H9 (cell line): ENCODE measurements around the gene SPIN1. TPM values are rescaled to one million over a fixed set of nuclear protein-coding genes. Genes with fewer than 3 reads are reported as not detected.

Experiments
- DNase-seq: peaks from one replicate; pipeline ENCODE4 v3.0.0-alpha.2; 2017
- H2AFZ ChIP-seq: one replicate; pipeline ENCODE4 v1.6.1; 2013; ENCODE audit warnings: mild to moderate bottlenecking, low read length, control low read depth, moderate library complexity
- H2AK5ac ChIP-seq: 2 replicates; pipeline ENCODE4 v1.6.1; 2013; ENCODE audit warnings: low read length, control low read depth, mixed read lengths; ENCODE audit not compliant: insufficient read length
- H2BK120ac ChIP-seq: one replicate; pipeline ENCODE4 v1.6.1; 2013; ENCODE audit warnings: low read depth, mild to moderate bottlenecking, low read length, control low read depth, inconsistent platforms; ENCODE audit not compliant: poor library complexity, severe bottlenecking
- H2BK12ac ChIP-seq: 2 replicates; pipeline ENCODE4 v1.6.1; 2013; ENCODE audit warnings: low read length, control low read depth, mixed read lengths, low read depth; ENCODE audit not compliant: insufficient read length
- H2BK15ac ChIP-seq: 2 replicates; pipeline ENCODE4 v1.6.1; 2013; ENCODE audit warnings: low read depth, low read length, control low read depth
- H2BK20ac ChIP-seq: one replicate; pipeline ENCODE4 v1.6.1; 2013; ENCODE audit warnings: low read depth, mild to moderate bottlenecking, low read length, control low read depth, inconsistent platforms; ENCODE audit not compliant: poor library complexity, severe bottlenecking
- H2BK5ac ChIP-seq: 2 replicates; pipeline ENCODE4 v1.6.1; 2013; ENCODE audit warnings: low read length, control low read depth, mixed read lengths; ENCODE audit not compliant: insufficient read length
- H3K14ac ChIP-seq: 2 replicates; pipeline ENCODE4 v1.6.1; 2013; ENCODE audit warnings: low read length, control low read depth; ENCODE audit not compliant: insufficient read depth
- H3K18ac ChIP-seq: 2 replicates; pipeline ENCODE4 v1.6.1; 2013; ENCODE audit warnings: low read depth, mild to moderate bottlenecking, mixed read lengths, low read length, control low read depth; ENCODE audit not compliant: insufficient read length
- H3K23ac ChIP-seq: 2 replicates; pipeline ENCODE4 v1.6.1; 2013; ENCODE audit warnings: low read length, control low read depth, mixed read lengths, low read depth; ENCODE audit not compliant: insufficient read length
- H3K23me2 ChIP-seq: 2 replicates; pipeline ENCODE4 v1.6.1; 2013; ENCODE audit warnings: low read depth, mild to moderate bottlenecking, mixed read lengths, low read length, control low read depth; ENCODE audit not compliant: insufficient read length, poor library complexity, severe bottlenecking
- H3K27ac ChIP-seq: 2 replicates; pipeline ENCODE4 v1.5.1; 2013; ENCODE audit warnings: low read length, control low read depth, mixed read lengths, low read depth; ENCODE audit not compliant: insufficient read length
- H3K27me3 ChIP-seq: 2 replicates; pipeline ENCODE4 v1.6.1; 2013; ENCODE audit warnings: low read length, control low read depth, inconsistent platforms; ENCODE audit not compliant: insufficient read depth
- H3K4ac ChIP-seq: 2 replicates; pipeline ENCODE4 v1.6.1; 2013; ENCODE audit warnings: low read depth, mild to moderate bottlenecking, control low read depth, inconsistent platforms, low read length, moderate library complexity
- H3K4me1 ChIP-seq: 2 replicates; pipeline ENCODE4 v1.6.1; 2013; ENCODE audit warnings: low read length, control low read depth, inconsistent platforms; ENCODE audit not compliant: insufficient read depth
- H3K4me2 ChIP-seq: 2 replicates; pipeline ENCODE4 v1.6.1; 2013; ENCODE audit warnings: low read length, control low read depth, mixed read lengths; ENCODE audit not compliant: insufficient read length, insufficient read depth
- H3K56ac ChIP-seq: 2 replicates; pipeline ENCODE4 v1.6.1; 2013; ENCODE audit warnings: low read depth, mild to moderate bottlenecking, mixed read lengths, low read length, control low read depth; ENCODE audit not compliant: insufficient read length
- H3K79me1 ChIP-seq: 2 replicates; pipeline ENCODE4 v1.6.1; 2013; ENCODE audit warnings: low read depth, mild to moderate bottlenecking, moderate library complexity, low read length, control low read depth, inconsistent platforms; ENCODE audit not compliant: insufficient read depth, poor library complexity, severe bottlenecking
- H3K79me2 ChIP-seq: 2 replicates; pipeline ENCODE4 v1.6.1; 2013; ENCODE audit warnings: low read length, control low read depth, inconsistent platforms; ENCODE audit not compliant: insufficient read depth
- H3K9ac ChIP-seq: 2 replicates; pipeline ENCODE4 v1.6.1; 2013; ENCODE audit warnings: low read length, control low read depth, mixed read lengths; ENCODE audit not compliant: insufficient read length; ENCODE audit errors: extremely low read depth
- H3K9me3 ChIP-seq: one replicate; pipeline ENCODE4 v1.6.1; 2013; ENCODE audit warnings: low read depth, low read length, inconsistent platforms; ENCODE audit not compliant: control insufficient read depth
- H3T11ph ChIP-seq: one replicate; pipeline ENCODE4 v1.6.1; 2013; ENCODE audit warnings: mild to moderate bottlenecking, low read length, control low read depth, inconsistent platforms
- H4K20me1 ChIP-seq: one replicate; pipeline ENCODE4 v1.6.1; 2013; ENCODE audit not compliant: control insufficient read depth, insufficient read length, insufficient read depth
- H4K5ac ChIP-seq: 2 replicates; pipeline ENCODE4 v1.6.1; 2013; ENCODE audit warnings: low read depth, mild to moderate bottlenecking, mixed read lengths, low read length, control low read depth; ENCODE audit not compliant: insufficient read length
- H4K8ac ChIP-seq: replicated peaks from 2 replicates; pipeline ENCODE4 v1.6.1; 2013; ENCODE audit warnings: low read length, control low read depth, mixed read lengths, low read depth; ENCODE audit not compliant: insufficient read length
- H4K91ac ChIP-seq: 2 replicates; pipeline ENCODE4 v1.6.1; 2013; ENCODE audit warnings: low read depth, mild to moderate bottlenecking, moderate library complexity, mixed read lengths, low read length, control low read depth; ENCODE audit not compliant: insufficient read length
- H3K27ac Mint-ChIP-seq, 3 experiments: 2 replicates in 2 of 3; 3 replicates in 1 of 3; pipeline ENCODE4 v1.8.0; 2020 to 2021; ENCODE audit warnings: mixed read lengths in 3 of 3, mild to moderate bottlenecking in 1 of 3, moderate library complexity in 1 of 3
- H3K27me3 Mint-ChIP-seq: 2 replicates; pipeline ENCODE4 v1.8.0; 2021; ENCODE audit warnings: low read depth, mild to moderate bottlenecking, moderate library complexity, mixed read lengths
- H3K36me3 Mint-ChIP-seq, 3 experiments: 2 replicates in 2 of 3; 3 replicates in 1 of 3; pipeline ENCODE4 v1.8.0; 2020 to 2021; ENCODE audit warnings: low read depth in 3 of 3, mixed read lengths in 3 of 3; ENCODE audit not compliant: insufficient read depth in 1 of 3
- H3K4me1 Mint-ChIP-seq, 2 experiments: 2 replicates each; pipeline ENCODE4 v1.8.0; 2020; ENCODE audit warnings: mixed read lengths in 2 of 2
- H3K4me3 Mint-ChIP-seq, 2 experiments: 2 replicates in 1 of 2; 3 replicates in 1 of 2; pipeline ENCODE4 v1.8.0; 2020 to 2021; ENCODE audit warnings: mild to moderate bottlenecking in 2 of 2, mixed read lengths in 2 of 2, moderate library complexity in 1 of 2
- H3K9me3 Mint-ChIP-seq, 2 experiments: 2 replicates in 1 of 2; 3 replicates in 1 of 2; pipeline ENCODE4 v1.8.0; 2020; ENCODE audit warnings: mild to moderate bottlenecking in 2 of 2, mixed read lengths in 2 of 2, moderate library complexity in 1 of 2
- CTCF ChIP-seq: fragments of 200-600 bp; sonication (generic); conservative IDR thresholded peaks from 3 replicates; pipeline ENCODE4 v1.8.0; 2021; ENCODE audit warnings: antibody characterized with exemption, mild to moderate bottlenecking
- WGBS: extraction: QIAGEN DNeasy Blood & Tissue Kit; methylation state at CpG from one replicate; pipeline ENCODE4 v1.1.7; 2013; ENCODE audit warnings: missing lambda C conversion rate, low lambda C conversion rate, mixed read lengths; ENCODE audit not compliant: insufficient read length; ENCODE audit errors: extremely low coverage; 5-methylcytosine and 5-hydroxymethylcytosine counted together
- total RNA-seq: library from RNA; stranded (reverse); gene quantifications from 2 replicates; pipeline ENCODE4 v1.2.1, GENCODE V29; 2021

The SPIN1 gene
- total RNA-seq, 1 experiment from 2014 or later, result 136 TPM

GRCh38 chr9:88438811-88439210 lies 50.6 kb downstream of the SPIN1 start:
- no peak overlapping the region for H3K14ac ChIP-seq
- no peak overlapping the region for H3K4ac ChIP-seq
- no peaks in the 10 kb centered on the region for H3K27me3 ChIP-seq
- no peak overlapping the region; a peak in 2 of 7 replicates for H3K27ac Mint-ChIP-seq
- no peak overlapping the region for H3K27ac ChIP-seq
- no peak overlapping the region for H2BK120ac ChIP-seq
- no CpG with 5 or more reads among the region's 3 CpGs for WGBS
- no peak overlapping the region for H2BK15ac ChIP-seq
- no peak overlapping the region for H4K8ac ChIP-seq
- TF ChIP-seq CTCF, result no peak
- no peak overlapping the region for H3T11ph ChIP-seq
- H2AK5ac ChIP-seq, result no peak overlapping the region
- H2BK12ac ChIP-seq, result no peak overlapping the region
- no peak overlapping the region for H2BK20ac ChIP-seq
- H3K9me3 Mint-ChIP-seq, result 0 out of 5 replicates have a peak, but pooled peaks cover 0 to 4% of the 10 kb centered on the region in 2 experiments
- no peak overlapping the region for H3K56ac ChIP-seq
- no peak overlapping the region for H4K5ac ChIP-seq
- no peak overlapping the region for H3K18ac ChIP-seq
- H3K23ac ChIP-seq, result no peak overlapping the region
- peaks cover 19% of the 10 kb centered on the region; the same call in 1 of the 2 replicates for H3K79me2 ChIP-seq
- no peak overlapping the region for H3K4me3 Mint-ChIP-seq
- no peak for DNase-seq
- H3K4me1 ChIP-seq, result peaks cover 5% of the 10 kb centered on the region
- H3K36me3 Mint-ChIP-seq, result peaks cover 17 to 68% (median 59%) of the 10 kb centered on the region in 3 experiments
- H3K9ac ChIP-seq, result no peak overlapping the region
- no peaks in the 10 kb centered on the region for H3K9me3 ChIP-seq
- H3K23me2 ChIP-seq, result no peaks in the 10 kb centered on the region
- H3K27me3 Mint-ChIP-seq, result no peaks in the 10 kb centered on the region
- H2AFZ ChIP-seq, result no peak overlapping the region
- H2BK5ac ChIP-seq, result no peak overlapping the region
- H3K79me1 ChIP-seq, result peaks cover 10% of the 10 kb centered on the region
- H3K4me1 Mint-ChIP-seq, result peaks cover 13 to 19% of the 10 kb centered on the region in 2 experiments
- no peak overlapping the region for H3K4me2 ChIP-seq
- no peak overlapping the region for H4K91ac ChIP-seq
- H4K20me1 ChIP-seq, result no peaks in the 10 kb centered on the region
